ENCODE data around the gene UROC1. TPM values are rescaled to one million over a fixed set of nuclear protein-coding genes. Genes with fewer than 3 reads are reported as not detected.

The UROC1 gene
- total RNA-seq, 1 experiment from 2014 or later, result not detected

DNA sequence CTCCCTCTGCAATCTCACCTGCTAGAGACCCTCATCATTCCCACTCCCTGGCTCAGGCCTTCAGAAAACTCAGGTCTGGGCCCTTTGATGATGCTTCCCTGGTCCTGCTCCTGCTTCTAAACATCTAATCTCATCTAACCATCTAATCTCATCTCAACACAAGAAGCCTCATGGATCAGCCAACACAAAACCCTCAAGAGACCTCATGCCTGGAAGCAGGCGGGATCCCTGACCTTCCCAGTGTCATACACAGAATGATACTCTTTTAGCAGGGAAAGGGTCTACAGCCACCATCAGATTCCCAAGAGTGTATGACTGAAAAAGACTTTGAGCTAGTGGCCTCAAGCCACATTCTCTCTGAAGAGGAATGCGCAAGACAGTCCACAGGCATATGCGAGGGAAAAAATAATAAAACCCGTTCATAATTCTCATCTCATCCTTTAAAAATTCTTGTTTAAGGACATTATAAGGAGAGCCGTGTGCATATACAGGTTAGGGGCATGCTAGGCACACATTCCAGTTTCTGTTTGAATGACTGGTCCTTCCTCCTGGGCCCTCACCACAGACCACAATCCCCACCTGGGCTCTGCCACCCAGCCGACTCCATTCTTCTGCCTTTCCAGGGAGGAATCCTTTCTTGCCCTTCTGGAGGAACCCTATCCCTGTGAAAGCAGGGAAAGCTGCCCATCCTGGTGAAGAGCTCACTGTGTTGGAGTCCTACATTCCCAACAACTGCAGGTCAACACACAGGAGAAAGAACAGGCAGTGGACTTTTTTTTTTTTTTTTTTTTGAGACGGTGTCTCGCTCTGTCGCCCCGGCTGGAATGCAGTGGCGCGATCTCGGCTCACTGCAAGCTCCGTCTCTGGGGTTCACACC lies 44.0 kb downstream of the UROC1 start:
- no peaks in the 10 kb centered on the region; a peak in 1 of 5 replicates for H3K9me3 Mint-ChIP-seq
- H2AFZ ChIP-seq (ENCODE audit: low read length), result no peak overlapping the region
- H3K56ac ChIP-seq (ENCODE audit: insufficient read length, low read depth, low read length), result no peak overlapping the region
- H3K4ac ChIP-seq (ENCODE audit: low read depth, low read length), result no peak overlapping the region
- DNase-seq, result no peak
- peaks cover 31 to 36% of the 10 kb centered on the region in 2 experiments for H3K4me1 Mint-ChIP-seq
- H3K14ac ChIP-seq (ENCODE audit: insufficient read depth, low read length), result no peak overlapping the region
- peaks cover 13% of the 10 kb centered on the region for H3K23me2 ChIP-seq (ENCODE audit: insufficient read length, low read depth, low read length, poor library complexity, severe bottlenecking)
- no peak overlapping the region for H2AK5ac ChIP-seq (ENCODE audit: insufficient read length, low read length)
- no CpG with 5 or more reads among the region's 14 CpGs for whole genome bisulfite sequencing (ENCODE audit: extremely low coverage, insufficient read length, low lambda C conversion rate)
- H2BK15ac ChIP-seq (ENCODE audit: low read depth, low read length), result no peak overlapping the region
- H3K79me1 ChIP-seq (ENCODE audit: insufficient read depth, low read depth, low read length, poor library complexity, severe bottlenecking), result peaks cover 3% of the 10 kb centered on the region
- TF ChIP-seq, protein P1, sequence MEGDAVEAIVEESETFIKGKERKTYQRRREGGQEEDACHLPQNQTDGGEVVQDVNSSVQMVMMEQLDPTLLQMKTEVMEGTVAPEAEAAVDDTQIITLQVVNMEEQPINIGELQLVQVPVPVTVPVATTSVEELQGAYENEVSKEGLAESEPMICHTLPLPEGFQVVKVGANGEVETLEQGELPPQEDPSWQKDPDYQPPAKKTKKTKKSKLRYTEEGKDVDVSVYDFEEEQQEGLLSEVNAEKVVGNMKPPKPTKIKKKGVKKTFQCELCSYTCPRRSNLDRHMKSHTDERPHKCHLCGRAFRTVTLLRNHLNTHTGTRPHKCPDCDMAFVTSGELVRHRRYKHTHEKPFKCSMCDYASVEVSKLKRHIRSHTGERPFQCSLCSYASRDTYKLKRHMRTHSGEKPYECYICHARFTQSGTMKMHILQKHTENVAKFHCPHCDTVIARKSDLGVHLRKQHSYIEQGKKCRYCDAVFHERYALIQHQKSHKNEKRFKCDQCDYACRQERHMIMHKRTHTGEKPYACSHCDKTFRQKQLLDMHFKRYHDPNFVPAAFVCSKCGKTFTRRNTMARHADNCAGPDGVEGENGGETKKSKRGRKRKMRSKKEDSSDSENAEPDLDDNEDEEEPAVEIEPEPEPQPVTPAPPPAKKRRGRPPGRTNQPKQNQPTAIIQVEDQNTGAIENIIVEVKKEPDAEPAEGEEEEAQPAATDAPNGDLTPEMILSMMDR (conservative IDR thresholded peaks at IDR 0.05), result no peak
- H3K27me3 ChIP-seq (ENCODE audit: insufficient read depth, low read length), result no peaks in the 10 kb centered on the region
- H3K27ac ChIP-seq (ENCODE audit: insufficient read length, low read depth, low read length), result no peak overlapping the region
- no peak overlapping the region for H3K23ac ChIP-seq (ENCODE audit: insufficient read length, low read depth, low read length)
- H4K8ac ChIP-seq (replicated peaks; ENCODE audit: insufficient read length, low read depth, low read length), result no peak overlapping the region
- H3K27ac Mint-ChIP-seq, result no peak overlapping the region
- H3K9me3 ChIP-seq (ENCODE audit: control insufficient read depth, low read depth, low read length), result no peaks in the 10 kb centered on the region
- no peak overlapping the region for H2BK120ac ChIP-seq (ENCODE audit: low read depth, low read length, poor library complexity, severe bottlenecking)
- H3K9ac ChIP-seq (ENCODE audit: extremely low read depth, insufficient read length, low read length), result no peak overlapping the region
- H3K18ac ChIP-seq (ENCODE audit: insufficient read length, low read depth, low read length), result no peak overlapping the region
- H3K4me1 ChIP-seq (ENCODE audit: insufficient read depth, low read length), result peaks cover 9% of the 10 kb centered on the region; the same call in 1 of the 2 replicates
- no peak overlapping the region for H4K5ac ChIP-seq (ENCODE audit: insufficient read length, low read depth, low read length)
- H3K27me3 Mint-ChIP-seq (ENCODE audit: low read depth), result no peaks in the 10 kb centered on the region
- peak overlapping the region; percentile 83 for H3K4me2 ChIP-seq (ENCODE audit: insufficient read depth, insufficient read length, low read length)
- no peak overlapping the region for H2BK20ac ChIP-seq (ENCODE audit: low read depth, low read length, poor library complexity, severe bottlenecking)
- peaks cover 9% of the 10 kb centered on the region; the same call in 1 of the 2 replicates for H3K79me2 ChIP-seq (ENCODE audit: insufficient read depth, low read length)
- no peak overlapping the region for H4K91ac ChIP-seq (ENCODE audit: insufficient read length, low read depth, low read length)
- H3T11ph ChIP-seq (ENCODE audit: low read length), result no peak overlapping the region
- peak overlapping the region; percentile 88 to 91 for H3K4me3 Mint-ChIP-seq
- no peak overlapping the region for H2BK5ac ChIP-seq (ENCODE audit: insufficient read length, low read length)
- no peaks in the 10 kb centered on the region for H4K20me1 ChIP-seq (ENCODE audit: control insufficient read depth, insufficient read depth, insufficient read length)
- peaks cover 28 to 40% (median 39%) of the 10 kb centered on the region in 3 experiments for H3K36me3 Mint-ChIP-seq (ENCODE audit: insufficient read depth in 1 of 3, low read depth in 3 of 3)
- no peak overlapping the region for H2BK12ac ChIP-seq (ENCODE audit: insufficient read length, low read depth, low read length)
